Loucy (cell line): ENCODE results near the gene KIF23.

Source experiments
- EZH2phosphoT487 ChIP-seq: fragments of 200-600 bp; IDR thresholded peaks from 2 replicates; pipeline ENCODE4 v1.6.1; 2018; ENCODE audit warnings: antibody characterized with exemption, mild to moderate bottlenecking, moderate library complexity, borderline replicate concordance
- TF ChIP-seq, protein P1 (sequence below): fragments of 200-600 bp; sonication (generic); conservative IDR thresholded peaks from 2 replicates; pipeline ENCODE4 v1.5.1; 2014; ENCODE audit warnings: mild to moderate bottlenecking, antibody characterized with exemption, low read length

DNA sequence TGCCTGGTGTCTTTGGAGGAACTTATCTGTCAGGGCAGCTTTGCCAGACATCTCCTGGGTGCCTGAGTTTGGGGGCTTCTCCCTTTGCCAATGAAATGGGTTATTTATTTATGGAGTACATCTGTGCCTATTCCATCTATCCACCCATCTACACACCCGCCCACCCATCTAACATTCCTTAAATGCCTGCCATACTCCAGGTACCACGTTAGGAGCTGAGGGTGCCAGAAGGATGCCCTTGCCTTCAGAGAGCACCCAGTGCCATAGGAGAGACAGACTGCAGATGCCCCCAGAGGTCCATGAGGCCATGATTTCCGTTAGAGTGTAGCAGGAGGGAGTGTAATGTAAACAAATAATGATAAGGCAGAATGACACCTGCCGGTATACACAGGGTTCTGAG, 21.8 kb upstream of the KIF23 start:
- TF ChIP-seq, protein P1, sequence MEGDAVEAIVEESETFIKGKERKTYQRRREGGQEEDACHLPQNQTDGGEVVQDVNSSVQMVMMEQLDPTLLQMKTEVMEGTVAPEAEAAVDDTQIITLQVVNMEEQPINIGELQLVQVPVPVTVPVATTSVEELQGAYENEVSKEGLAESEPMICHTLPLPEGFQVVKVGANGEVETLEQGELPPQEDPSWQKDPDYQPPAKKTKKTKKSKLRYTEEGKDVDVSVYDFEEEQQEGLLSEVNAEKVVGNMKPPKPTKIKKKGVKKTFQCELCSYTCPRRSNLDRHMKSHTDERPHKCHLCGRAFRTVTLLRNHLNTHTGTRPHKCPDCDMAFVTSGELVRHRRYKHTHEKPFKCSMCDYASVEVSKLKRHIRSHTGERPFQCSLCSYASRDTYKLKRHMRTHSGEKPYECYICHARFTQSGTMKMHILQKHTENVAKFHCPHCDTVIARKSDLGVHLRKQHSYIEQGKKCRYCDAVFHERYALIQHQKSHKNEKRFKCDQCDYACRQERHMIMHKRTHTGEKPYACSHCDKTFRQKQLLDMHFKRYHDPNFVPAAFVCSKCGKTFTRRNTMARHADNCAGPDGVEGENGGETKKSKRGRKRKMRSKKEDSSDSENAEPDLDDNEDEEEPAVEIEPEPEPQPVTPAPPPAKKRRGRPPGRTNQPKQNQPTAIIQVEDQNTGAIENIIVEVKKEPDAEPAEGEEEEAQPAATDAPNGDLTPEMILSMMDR, result no peak
- TF ChIP-seq EZH2phosphoT487, result no peak
